IMR-90 (cell line): ENCODE results near the gene NTMT1.

Experiments
- CEBPB ChIP-seq: IDR thresholded peaks from 2 replicates; pipeline ENCODE4 v1.6.1; 2012; ENCODE audit warnings: low read depth, low read length, improper control_type of control experiment
- CTCF ChIP-seq: conservative IDR thresholded peaks from 2 replicates; pipeline ENCODE4 v1.5.1; 2012; ENCODE audit warnings: mild to moderate bottlenecking, low read depth, low read length, improper control_type of control experiment
- ELK1 ChIP-seq: fragments of 150-350 bp; IDR thresholded peaks from 2 replicates; pipeline ENCODE4 v1.6.1; 2016; ENCODE audit warnings: low read depth, mild to moderate bottlenecking, low read length, moderate library complexity, borderline replicate concordance
- FOS ChIP-seq: fragments of 150-350 bp; IDR thresholded peaks from 2 replicates; pipeline ENCODE4 v1.6.1; 2016; ENCODE audit warnings: low read depth, low read length
- MXI1 ChIP-seq: IDR thresholded peaks from 2 replicates; pipeline ENCODE4 v1.6.1; 2012; ENCODE audit warnings: low read depth, mild to moderate bottlenecking, low read length, moderate library complexity, borderline replicate concordance
- POLR2A ChIP-seq: IDR thresholded peaks from 2 replicates; pipeline ENCODE4 v1.6.1; 2012; ENCODE audit warnings: mild to moderate bottlenecking, low read depth, low read length
- RAD21 ChIP-seq: IDR thresholded peaks from 2 replicates; pipeline ENCODE4 v1.6.1; 2012; ENCODE audit warnings: low read length, improper control_type of control experiment
- RCOR1 ChIP-seq: IDR thresholded peaks from 2 replicates; pipeline ENCODE4 v1.6.1; 2012; ENCODE audit warnings: mild to moderate bottlenecking, low read length, improper control_type of control experiment; ENCODE audit not compliant: insufficient replicate concordance
- RFX5 ChIP-seq: IDR thresholded peaks from 2 replicates; pipeline ENCODE4 v1.8.0; 2012; ENCODE audit warnings: low read depth, mild to moderate bottlenecking, low read length, moderate library complexity

- TF ChIP-seq RFX5, result no peak
- TF ChIP-seq CTCF, result no peak
- no peak for TF ChIP-seq MXI1
- TF ChIP-seq CEBPB, result no peak
- TF ChIP-seq RAD21, result no peak
- no peak for TF ChIP-seq ELK1
- TF ChIP-seq RCOR1, result no peak
- TF ChIP-seq POLR2A, result peak; percentile 96
- no peak for TF ChIP-seq FOS
These were observed 792 bp downstream of the NTMT1 start for GRCh38 chr9:129626625-129627284.
